Measurements from ENCODE around the gene SLC41A3. TPM values are rescaled to one million over a fixed set of nuclear protein-coding genes. Genes with fewer than 3 reads are reported as not detected.
"Not testable (repeated sequence)": the region's sequence is repeated elsewhere in the genome, so short reads cannot be mapped to it uniquely, and the experiment has no call there.

SLC41A3 gene
- total RNA-seq, 4 donors from 2014 or later, result 56.1 to 72.2 (median 59.7) TPM

DNA sequence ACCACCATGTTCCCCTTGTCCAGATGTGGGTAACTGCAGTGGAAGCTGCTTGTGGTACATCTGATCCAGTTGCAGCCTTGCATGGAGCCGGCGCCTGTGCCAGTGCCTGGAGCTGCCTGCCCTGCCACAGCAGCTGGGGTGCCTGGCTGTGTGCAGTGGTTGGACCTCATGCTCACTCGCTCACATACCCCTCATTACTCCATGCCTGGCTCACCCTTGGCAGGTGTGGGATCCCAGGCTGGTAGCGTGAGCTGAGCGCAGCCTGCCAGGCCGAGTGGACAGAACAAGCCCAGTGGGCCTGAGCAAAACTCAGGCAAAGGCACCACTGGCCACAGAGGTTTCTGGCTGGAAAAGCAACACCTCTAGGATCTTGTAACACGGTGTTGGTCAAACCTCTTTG is 79.2 kb downstream of the SLC41A3 start:
- H3K9me3 ChIP-seq, result no peaks in the 10 kb centered on the region
- H3K4me1 ChIP-seq, result no peaks in the 10 kb centered on the region
- intact Hi-C loops (cut with DNase I), result no loop called here
- no peaks in the 10 kb centered on the region for H3K27me3 ChIP-seq
- DNase-seq, result no peak
- H3K36me3 ChIP-seq, result peaks cover 7 to 17% of the 10 kb centered on the region in 2 donors
- 97 to 100% methylated on average over 5 to 6 of the region's 7 CpGs for WGBS, 2 donors
- H3K27ac ChIP-seq, result no peak overlapping the region
- no peak overlapping the region for H3K4me3 ChIP-seq (replicated peaks in 1 of 3)
- TF ChIP-seq, protein P1, sequence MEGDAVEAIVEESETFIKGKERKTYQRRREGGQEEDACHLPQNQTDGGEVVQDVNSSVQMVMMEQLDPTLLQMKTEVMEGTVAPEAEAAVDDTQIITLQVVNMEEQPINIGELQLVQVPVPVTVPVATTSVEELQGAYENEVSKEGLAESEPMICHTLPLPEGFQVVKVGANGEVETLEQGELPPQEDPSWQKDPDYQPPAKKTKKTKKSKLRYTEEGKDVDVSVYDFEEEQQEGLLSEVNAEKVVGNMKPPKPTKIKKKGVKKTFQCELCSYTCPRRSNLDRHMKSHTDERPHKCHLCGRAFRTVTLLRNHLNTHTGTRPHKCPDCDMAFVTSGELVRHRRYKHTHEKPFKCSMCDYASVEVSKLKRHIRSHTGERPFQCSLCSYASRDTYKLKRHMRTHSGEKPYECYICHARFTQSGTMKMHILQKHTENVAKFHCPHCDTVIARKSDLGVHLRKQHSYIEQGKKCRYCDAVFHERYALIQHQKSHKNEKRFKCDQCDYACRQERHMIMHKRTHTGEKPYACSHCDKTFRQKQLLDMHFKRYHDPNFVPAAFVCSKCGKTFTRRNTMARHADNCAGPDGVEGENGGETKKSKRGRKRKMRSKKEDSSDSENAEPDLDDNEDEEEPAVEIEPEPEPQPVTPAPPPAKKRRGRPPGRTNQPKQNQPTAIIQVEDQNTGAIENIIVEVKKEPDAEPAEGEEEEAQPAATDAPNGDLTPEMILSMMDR (IDR thresholded peaks at IDR 0.05), result no peak
- TF ChIP-seq POLR2A (IDR thresholded peaks at IDR 0.05), result no peak

DNA sequence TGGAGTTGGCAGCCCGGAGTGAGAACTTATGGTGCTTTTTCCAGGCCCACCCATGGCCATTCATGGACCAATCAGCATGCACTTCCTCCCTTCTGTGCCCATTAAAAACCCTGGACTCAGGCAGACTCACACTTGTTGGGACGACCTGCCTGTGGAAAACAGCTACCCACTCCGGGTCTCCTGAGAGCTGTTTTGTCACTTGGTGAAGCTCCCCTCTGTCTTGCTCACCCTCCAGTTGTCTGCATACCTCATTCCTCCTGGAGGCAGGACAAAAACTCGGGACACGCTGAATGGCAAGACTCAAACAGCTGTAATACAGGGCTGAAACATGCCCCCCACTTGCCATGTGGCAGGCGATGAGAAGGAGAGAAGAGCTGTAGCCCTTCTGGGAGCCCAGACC is 79.7 kb downstream of the SLC41A3 start:
- no peak for DNase-seq
- intact Hi-C loops (cut with DNase I), result no loop called here
- Histone ChIP-seq H3K9me3 (no peaks in the 10 kb centered on the region), H3K36me3 (peaks cover 7 to 17% of the 10 kb centered on the region in 2 donors), H3K4me3 (replicated peaks in 1 of 3) (no peak overlapping the region), H3K27me3 (no peaks in the 10 kb centered on the region), H3K4me1 (no peaks in the 10 kb centered on the region), H3K27ac (no peak overlapping the region)
- WGBS, 2 donors, result 97 to 100% methylated on average over 3 to 6 of the region's 6 CpGs
- no peak for TF ChIP-seq POLR2A (IDR thresholded peaks at IDR 0.05)
- TF ChIP-seq, protein P1 (IDR thresholded peaks at IDR 0.05), result no peak

DNA sequence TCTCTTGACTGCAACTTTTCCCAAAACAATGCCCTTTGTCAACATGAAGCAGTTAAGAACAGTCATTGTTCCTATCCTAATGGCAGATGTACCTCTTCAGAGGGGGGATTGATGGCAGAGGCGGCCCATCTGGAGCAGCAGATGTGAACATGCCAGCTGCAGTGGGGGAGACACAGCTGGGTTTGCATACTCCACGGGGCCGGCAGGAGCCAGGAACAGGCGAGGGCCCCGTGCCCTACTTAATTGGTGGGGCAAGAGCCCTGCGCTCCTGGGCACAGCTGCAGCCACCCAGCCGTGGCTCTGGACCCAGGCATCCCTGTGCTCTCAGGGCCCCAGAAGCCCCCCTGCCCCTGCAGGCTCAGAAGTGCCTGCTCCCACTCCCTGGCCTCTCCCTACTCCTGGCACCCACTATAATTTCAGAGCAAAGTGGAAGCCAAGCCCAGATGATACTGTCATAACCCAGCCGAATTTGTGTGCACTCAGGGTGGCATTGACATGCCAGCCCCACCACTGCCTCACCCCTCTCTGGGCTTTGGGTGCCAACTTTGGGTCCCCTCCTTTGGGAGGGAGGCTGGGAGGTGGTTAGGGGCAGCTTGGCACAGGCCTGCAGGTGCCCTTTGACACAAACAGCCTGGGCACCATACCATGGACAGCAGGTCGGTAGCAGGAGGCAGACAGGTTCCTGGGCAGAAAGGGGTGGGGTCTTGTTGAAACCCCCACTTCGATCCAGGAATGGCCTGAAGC is 80.3 kb downstream of the SLC41A3 start:
- intact Hi-C loops (cut with DNase I), result no loop called here
- WGBS, 2 donors, result 93 to 100% methylated on average over 1 to 7 of the region's 10 CpGs
- H3K9me3 ChIP-seq, result no peaks in the 10 kb centered on the region

DNA sequence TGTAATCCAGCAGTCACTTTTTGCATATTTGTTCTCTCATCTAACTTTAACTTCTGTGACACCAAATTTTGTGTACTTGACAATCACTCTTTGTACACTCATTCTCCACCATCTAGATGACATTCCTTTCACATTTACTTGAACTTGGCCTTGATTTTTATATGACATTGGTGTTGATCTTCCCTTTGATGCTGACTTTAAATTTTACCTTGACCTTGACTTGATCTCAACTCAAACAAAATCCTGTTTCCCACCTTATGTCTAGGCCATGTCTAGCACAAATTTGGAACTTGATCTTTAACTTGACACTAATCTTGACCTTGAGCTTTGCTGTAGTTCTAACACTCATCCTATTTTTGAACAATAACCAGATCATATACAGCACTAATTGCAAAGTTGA is 81.7 kb downstream of the SLC41A3 start:
- Histone ChIP-seq H3K4me1 (no peaks in the 10 kb centered on the region), H3K9me3 (no peaks in the 10 kb centered on the region), H3K36me3 (peaks cover 0 to 8% of the 10 kb centered on the region in 2 donors), H3K27ac (no peak overlapping the region), H3K27me3 (no peaks in the 10 kb centered on the region), H3K4me3 (replicated peaks in 1 of 3) (no peak overlapping the region)
- intact Hi-C loops (cut with DNase I), result no loop called here
- no peak for DNase-seq
- no peak for TF ChIP-seq POLR2A (IDR thresholded peaks at IDR 0.05)
- TF ChIP-seq, protein P1 (IDR thresholded peaks at IDR 0.05), result no peak

More for the DNA sequence above, 80.3 kb downstream of the SLC41A3 start:
- Histone ChIP-seq H3K27me3 (no peaks in the 10 kb centered on the region), H3K4me1 (no peaks in the 10 kb centered on the region), H3K36me3 (peaks cover 4 to 17% of the 10 kb centered on the region in 2 donors), H3K4me3 (replicated peaks in 1 of 3) (no peak overlapping the region), H3K27ac (no peak overlapping the region)
- DNase-seq, result no peak
- no peak for TF ChIP-seq POLR2A (IDR thresholded peaks at IDR 0.05)
- TF ChIP-seq, protein P1 (IDR thresholded peaks at IDR 0.05), result no peak

DNA sequence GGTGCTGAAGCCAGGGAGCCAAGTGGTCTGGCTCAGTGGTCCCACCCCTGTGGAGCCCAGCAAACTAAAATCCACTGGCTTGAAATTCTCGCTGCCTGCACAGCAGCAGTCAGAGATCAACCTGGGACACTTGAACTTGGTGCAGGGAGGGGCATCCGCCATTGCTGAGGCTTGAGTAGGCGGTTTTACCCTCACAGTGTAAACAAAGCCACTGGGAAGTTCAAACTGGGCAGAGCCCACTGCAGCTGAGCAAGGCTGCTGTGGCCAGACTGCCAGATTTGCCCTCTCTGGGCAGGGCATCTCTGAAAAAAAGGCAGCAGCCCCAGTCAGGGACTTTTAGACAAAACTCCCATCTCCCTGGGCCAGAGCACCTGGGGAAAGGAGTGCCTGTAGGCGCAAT is 87.2 kb downstream of the SLC41A3 start:
- not testable (repeated sequence) for DNase-seq; H3K4me1 ChIP-seq; H3K27ac ChIP-seq; H3K9me3 ChIP-seq; H3K36me3 ChIP-seq; H3K27me3 ChIP-seq; H3K4me3 ChIP-seq (replicated peaks in 1 of 3)
- intact Hi-C loops (cut with DNase I), result loop anchor here (10.0 kb wide), 1 partner anchor 78 kb away; no protein-coding TSS in a partner anchor
- WGBS, 2 donors, result 80 to 90% methylated on average over 1 to 4 of the region's 4 CpGs
